Measurements from ENCODE around the gene THEMIS.
A peak's percentile ranks its signal among the peaks of the same experiment; 100 is the strongest.

Gene THEMIS

DNA sequence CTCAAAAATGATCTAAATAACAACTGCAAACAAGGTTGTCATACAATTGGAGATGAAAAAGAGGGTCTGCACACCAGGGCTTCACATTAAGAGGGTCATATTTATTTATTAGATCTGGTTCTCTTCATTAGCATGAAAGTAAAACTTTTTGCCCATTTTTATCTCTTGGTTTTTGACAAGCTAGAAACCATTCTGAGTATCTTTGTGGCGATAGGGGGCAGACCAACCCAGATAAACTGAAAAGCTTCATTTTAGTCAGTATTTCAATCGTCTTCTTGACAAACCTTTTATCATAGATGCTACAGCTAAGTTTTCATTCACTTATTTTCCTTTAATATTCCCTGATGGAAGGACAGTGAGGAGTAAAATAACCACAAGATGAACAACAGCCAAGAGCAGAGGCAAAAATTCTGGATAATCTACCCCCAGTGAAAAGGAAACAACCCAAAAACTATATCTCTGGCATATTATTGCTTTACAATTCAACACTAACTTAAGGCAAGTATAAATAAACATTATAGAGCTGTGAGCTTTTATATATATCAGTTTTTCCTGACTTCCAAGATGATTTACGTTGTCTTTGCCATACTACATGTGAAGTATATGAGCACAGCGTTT lies 45.2 kb downstream of the THEMIS start:
- no peak overlapping the region for H3K4me2 ChIP-seq (ENCODE audit: low read length)
- H3K79me2 ChIP-seq (ENCODE audit: control insufficient read depth, low read length), result no peaks in the 10 kb centered on the region
- TF ChIP-seq, protein P1, sequence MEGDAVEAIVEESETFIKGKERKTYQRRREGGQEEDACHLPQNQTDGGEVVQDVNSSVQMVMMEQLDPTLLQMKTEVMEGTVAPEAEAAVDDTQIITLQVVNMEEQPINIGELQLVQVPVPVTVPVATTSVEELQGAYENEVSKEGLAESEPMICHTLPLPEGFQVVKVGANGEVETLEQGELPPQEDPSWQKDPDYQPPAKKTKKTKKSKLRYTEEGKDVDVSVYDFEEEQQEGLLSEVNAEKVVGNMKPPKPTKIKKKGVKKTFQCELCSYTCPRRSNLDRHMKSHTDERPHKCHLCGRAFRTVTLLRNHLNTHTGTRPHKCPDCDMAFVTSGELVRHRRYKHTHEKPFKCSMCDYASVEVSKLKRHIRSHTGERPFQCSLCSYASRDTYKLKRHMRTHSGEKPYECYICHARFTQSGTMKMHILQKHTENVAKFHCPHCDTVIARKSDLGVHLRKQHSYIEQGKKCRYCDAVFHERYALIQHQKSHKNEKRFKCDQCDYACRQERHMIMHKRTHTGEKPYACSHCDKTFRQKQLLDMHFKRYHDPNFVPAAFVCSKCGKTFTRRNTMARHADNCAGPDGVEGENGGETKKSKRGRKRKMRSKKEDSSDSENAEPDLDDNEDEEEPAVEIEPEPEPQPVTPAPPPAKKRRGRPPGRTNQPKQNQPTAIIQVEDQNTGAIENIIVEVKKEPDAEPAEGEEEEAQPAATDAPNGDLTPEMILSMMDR (IDR thresholded peaks at IDR 0.05; ENCODE audit: low read depth, low read length, poor library complexity, severe bottlenecking), result peak; percentile 30
- TF ChIP-seq EZH2phosphoT487 (IDR thresholded peaks at IDR 0.05; ENCODE audit: borderline replicate concordance, low read length), result no peak
- H3K9me2 ChIP-seq (replicated peaks; ENCODE audit: control insufficient read depth, low read length), result no peaks in the 10 kb centered on the region
- H3K9me3 ChIP-seq (ENCODE audit: control insufficient read depth, insufficient read depth, low read length), result no peaks in the 10 kb centered on the region
- H3K4me1 ChIP-seq (ENCODE audit: control insufficient read depth, low read length), result no peaks in the 10 kb centered on the region
- H3F3A ChIP-seq (ENCODE audit: control insufficient read depth, insufficient read depth), result no peaks in the 10 kb centered on the region
- no peaks in the 10 kb centered on the region for H3K36me3 ChIP-seq (ENCODE audit: control insufficient read depth, low read length)
- H3K27ac ChIP-seq (ENCODE audit: low read depth, low read length), result no peak overlapping the region
- H4K20me1 ChIP-seq (ENCODE audit: control insufficient read depth, insufficient read depth, low read depth, low read length), result no peaks in the 10 kb centered on the region
- no peak overlapping the region for H3K4me3 ChIP-seq (ENCODE audit: low read length)
- H3K27me3 ChIP-seq (ENCODE audit: control insufficient read depth, low read length), result no peaks in the 10 kb centered on the region

DNA sequence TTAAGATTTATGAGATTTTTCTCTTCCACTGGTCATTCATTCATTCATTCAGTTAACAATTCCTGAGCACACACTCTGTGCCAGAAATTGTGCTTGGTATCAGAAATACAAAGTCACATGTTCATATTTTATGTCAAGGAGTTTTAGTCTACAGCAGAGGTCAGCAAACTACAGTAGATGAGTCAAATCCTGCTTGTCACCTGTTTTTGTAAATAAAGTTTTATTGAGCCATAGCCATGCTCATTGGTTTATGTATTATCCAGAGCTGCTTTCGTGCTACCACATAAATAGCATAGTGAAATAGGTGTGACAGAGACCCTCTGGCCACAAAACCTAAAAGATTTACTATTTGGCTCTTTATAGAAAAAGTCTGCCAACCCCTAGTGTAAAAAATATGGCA lies 46.8 kb downstream of the THEMIS start:
- no peaks in the 10 kb centered on the region for H3K9me3 ChIP-seq (ENCODE audit: control insufficient read depth, insufficient read depth, low read length)
- no peaks in the 10 kb centered on the region for H3K27me3 ChIP-seq (ENCODE audit: control insufficient read depth, low read length)
- H4K20me1 ChIP-seq (ENCODE audit: control insufficient read depth, insufficient read depth, low read depth, low read length), result no peaks in the 10 kb centered on the region
- H3K79me2 ChIP-seq (ENCODE audit: control insufficient read depth, low read length), result no peaks in the 10 kb centered on the region
- no peaks in the 10 kb centered on the region for H3K4me1 ChIP-seq (ENCODE audit: control insufficient read depth, low read length)
- no peaks in the 10 kb centered on the region for H3F3A ChIP-seq (ENCODE audit: control insufficient read depth, insufficient read depth)
- no peak overlapping the region for H3K4me2 ChIP-seq (ENCODE audit: low read length)
- no peaks in the 10 kb centered on the region for H3K9me2 ChIP-seq (replicated peaks; ENCODE audit: control insufficient read depth, low read length)
- H3K36me3 ChIP-seq (ENCODE audit: control insufficient read depth, low read length), result no peaks in the 10 kb centered on the region
- no peak overlapping the region for H3K4me3 ChIP-seq (ENCODE audit: low read length)
- TF ChIP-seq EZH2phosphoT487 (IDR thresholded peaks at IDR 0.05; ENCODE audit: borderline replicate concordance, low read length), result no peak
- TF ChIP-seq, protein P1 (IDR thresholded peaks at IDR 0.05; ENCODE audit: low read depth, low read length, poor library complexity, severe bottlenecking), result no peak
- no peak overlapping the region for H3K27ac ChIP-seq (ENCODE audit: low read depth, low read length)

DNA sequence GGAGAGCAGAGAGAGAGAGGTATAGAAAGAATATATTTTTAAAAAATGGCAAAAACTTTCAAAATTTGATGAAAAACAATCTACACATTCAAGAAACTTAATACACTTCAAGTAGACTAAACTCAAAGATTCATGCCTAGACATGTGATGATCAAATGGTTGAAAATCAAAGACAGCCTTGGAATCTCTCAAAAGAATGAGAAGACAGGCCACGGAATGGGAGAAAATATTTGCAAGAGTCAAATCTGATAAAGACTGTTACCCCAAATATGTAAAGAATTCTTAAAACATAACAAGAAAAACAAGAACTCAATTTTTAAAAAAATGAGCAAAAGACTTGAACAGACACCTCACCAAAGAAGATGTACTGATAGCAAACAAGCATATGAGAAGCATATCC lies 49.7 kb downstream of the THEMIS start:
- Histone ChIP-seq H3K36me3 (ENCODE audit: control insufficient read depth, low read length) (no peaks in the 10 kb centered on the region), H3K9me3 (ENCODE audit: control insufficient read depth, insufficient read depth, low read length) (no peaks in the 10 kb centered on the region), H3K79me2 (ENCODE audit: control insufficient read depth, low read length) (no peaks in the 10 kb centered on the region), H3K27ac (ENCODE audit: low read depth, low read length) (no peak overlapping the region), H3K4me1 (ENCODE audit: control insufficient read depth, low read length) (no peaks in the 10 kb centered on the region), H3K9me2 (replicated peaks; ENCODE audit: control insufficient read depth, low read length) (no peaks in the 10 kb centered on the region), H3F3A (ENCODE audit: control insufficient read depth, insufficient read depth) (no peaks in the 10 kb centered on the region), H3K4me2 (ENCODE audit: low read length) (no peak overlapping the region), H3K27me3 (ENCODE audit: control insufficient read depth, low read length) (no peaks in the 10 kb centered on the region), H4K20me1 (ENCODE audit: control insufficient read depth, insufficient read depth, low read depth, low read length) (no peaks in the 10 kb centered on the region), H3K4me3 (ENCODE audit: low read length) (no peak overlapping the region)
- no peak for TF ChIP-seq EZH2phosphoT487 (IDR thresholded peaks at IDR 0.05; ENCODE audit: borderline replicate concordance, low read length)
- TF ChIP-seq, protein P1 (IDR thresholded peaks at IDR 0.05; ENCODE audit: low read depth, low read length, poor library complexity, severe bottlenecking), result no peak
